ENCODE data around the gene ETV7.

ETV7 gene

GRCh38 chr6:36378936-36379335, 8.5 kb downstream of the ETV7 start:
- no peak overlapping the region for H3K4me3 ChIP-seq (ENCODE audit: low read depth, low read length)
- TF ChIP-seq CTCF (IDR thresholded peaks at IDR 0.05; ENCODE audit: control insufficient read depth, extremely low read depth, insufficient read depth) = no peak
- DNase-seq (ENCODE audit: low read depth) = no peak

GRCh38 chr6:36378243-36378920, 9.1 kb downstream of the ETV7 start:
- H3K4me3 ChIP-seq (ENCODE audit: low read depth, low read length) = no peak overlapping the region
- TF ChIP-seq CTCF (IDR thresholded peaks at IDR 0.05; ENCODE audit: control insufficient read depth, extremely low read depth, insufficient read depth) = no peak
- DNase-seq (ENCODE audit: low read depth) = no peak

GRCh38 chr6:36377594-36377993, 9.9 kb downstream of the ETV7 start:
- no peak for TF ChIP-seq CTCF (IDR thresholded peaks at IDR 0.05; ENCODE audit: control insufficient read depth, extremely low read depth, insufficient read depth)
- no peak overlapping the region for H3K4me3 ChIP-seq (ENCODE audit: low read depth, low read length)
- DNase-seq (ENCODE audit: low read depth) = no peak

- no peak for TF ChIP-seq CTCF (IDR thresholded peaks at IDR 0.05; ENCODE audit: control insufficient read depth, extremely low read depth, insufficient read depth)
- no peak for DNase-seq (ENCODE audit: low read depth)
- H3K4me3 ChIP-seq (ENCODE audit: low read depth, low read length) = no peak overlapping the region
Measured at GRCh38 chr6:36376742-36377141, 10.7 kb downstream of the ETV7 start.

- TF ChIP-seq CTCF (IDR thresholded peaks at IDR 0.05; ENCODE audit: control insufficient read depth, extremely low read depth, insufficient read depth) = no peak
- DNase-seq (ENCODE audit: low read depth) = no peak
- H3K4me3 ChIP-seq (ENCODE audit: low read depth, low read length) = no peak overlapping the region
Measured at GRCh38 chr6:36376183-36376582, 11.3 kb downstream of the ETV7 start.

- no peak for DNase-seq (ENCODE audit: low read depth)
- no peak overlapping the region for H3K4me3 ChIP-seq (ENCODE audit: low read depth, low read length)
- TF ChIP-seq CTCF (IDR thresholded peaks at IDR 0.05; ENCODE audit: control insufficient read depth, extremely low read depth, insufficient read depth) = no peak
Measured at GRCh38 chr6:36375644-36376155, 11.8 kb downstream of the ETV7 start.

GRCh38 chr6:36374972-36375371, 12.5 kb downstream of the ETV7 start:
- H3K4me3 ChIP-seq (ENCODE audit: low read depth, low read length) = no peak overlapping the region
- TF ChIP-seq CTCF (IDR thresholded peaks at IDR 0.05; ENCODE audit: control insufficient read depth, extremely low read depth, insufficient read depth) = no peak
- no peak for DNase-seq (ENCODE audit: low read depth)

Data from LNCaP clone FGC (cell line).